GM19468 (cell line): ENCODE results near the gene NACAD.
A peak's percentile ranks its signal among the peaks of the same experiment; 100 is the strongest.
"Not testable (repeated sequence)": the region's sequence is repeated elsewhere in the genome, so short reads cannot be mapped to it uniquely, and the experiment has no call there.

ENCODE experiments used
- ATAC-seq: cut with Tn5 transposase; IDR thresholded peaks from one replicate; pipeline ENCODE4 v1.9.1; 2021; ENCODE audit warnings: mild to moderate bottlenecking, moderate library complexity, moderate number of reproducible peaks; ENCODE audit not compliant: unreplicated experiment; ENCODE audit errors: extremely low read depth

The NACAD gene

DNA sequence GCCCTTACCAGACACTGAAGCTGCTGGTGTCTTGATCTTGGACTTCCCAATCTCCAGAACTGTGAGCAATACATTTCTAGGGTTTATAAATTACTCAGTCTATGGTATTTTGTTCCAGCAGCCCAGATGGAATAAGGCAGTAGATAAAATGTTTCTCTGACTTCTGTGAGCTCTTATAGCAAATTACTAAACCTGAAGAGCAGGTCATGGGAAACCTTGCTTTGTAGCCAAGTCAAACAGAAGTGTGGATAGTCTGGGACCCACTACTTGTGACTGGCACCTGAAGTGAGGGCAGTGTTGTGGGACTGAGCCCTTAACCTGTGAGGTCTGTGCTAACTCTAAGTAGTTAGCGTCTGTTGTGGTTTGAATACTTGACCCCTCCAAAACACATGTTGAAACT lies 27.3 kb upstream of the NACAD start:
- ATAC-seq: no peak

DNA sequence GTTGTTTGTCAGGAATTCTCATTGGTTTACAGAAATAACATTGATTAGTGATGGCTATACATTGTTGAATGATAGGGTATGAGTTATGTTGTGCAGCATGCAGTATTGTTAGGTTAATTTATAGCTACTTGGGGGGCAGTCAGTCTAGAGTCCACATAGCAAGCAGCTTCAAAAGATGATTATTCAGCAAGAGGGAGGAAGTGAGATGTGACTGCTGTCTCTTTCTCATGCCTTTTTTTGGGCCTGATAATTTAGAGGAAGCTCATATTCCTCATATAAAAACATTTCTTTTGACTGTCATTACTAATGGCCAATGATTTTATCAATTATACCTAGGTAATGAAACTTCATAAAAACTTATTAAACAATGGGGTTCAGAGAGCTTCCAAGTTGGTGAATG lies 26.2 kb upstream of the NACAD start:
- ATAC-seq: no peak

GRCh38 chr7:45114257-45114656 lies 25.5 kb upstream of the NACAD start:
- not testable (repeated sequence) for ATAC-seq

DNA sequence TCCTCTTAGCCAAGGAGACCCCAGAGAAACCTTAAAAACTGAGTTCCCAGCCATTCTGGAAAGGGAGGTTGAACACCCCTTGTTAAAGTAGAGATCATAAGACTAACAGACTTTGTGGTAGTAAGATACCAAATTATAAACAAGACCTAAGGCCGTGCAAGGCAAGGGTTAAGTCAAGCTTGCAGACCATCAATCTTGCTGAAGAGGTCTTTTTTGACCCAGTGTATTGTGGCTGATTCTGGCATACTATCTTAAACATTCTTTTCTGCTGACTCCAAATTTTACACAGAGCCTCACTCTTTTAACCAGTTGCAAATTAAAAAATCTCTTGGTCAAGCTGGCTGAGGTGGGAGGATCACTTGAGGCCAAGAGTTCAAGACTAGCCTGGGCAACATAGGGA lies 23.9 kb upstream of the NACAD start:
- no peak for ATAC-seq

DNA sequence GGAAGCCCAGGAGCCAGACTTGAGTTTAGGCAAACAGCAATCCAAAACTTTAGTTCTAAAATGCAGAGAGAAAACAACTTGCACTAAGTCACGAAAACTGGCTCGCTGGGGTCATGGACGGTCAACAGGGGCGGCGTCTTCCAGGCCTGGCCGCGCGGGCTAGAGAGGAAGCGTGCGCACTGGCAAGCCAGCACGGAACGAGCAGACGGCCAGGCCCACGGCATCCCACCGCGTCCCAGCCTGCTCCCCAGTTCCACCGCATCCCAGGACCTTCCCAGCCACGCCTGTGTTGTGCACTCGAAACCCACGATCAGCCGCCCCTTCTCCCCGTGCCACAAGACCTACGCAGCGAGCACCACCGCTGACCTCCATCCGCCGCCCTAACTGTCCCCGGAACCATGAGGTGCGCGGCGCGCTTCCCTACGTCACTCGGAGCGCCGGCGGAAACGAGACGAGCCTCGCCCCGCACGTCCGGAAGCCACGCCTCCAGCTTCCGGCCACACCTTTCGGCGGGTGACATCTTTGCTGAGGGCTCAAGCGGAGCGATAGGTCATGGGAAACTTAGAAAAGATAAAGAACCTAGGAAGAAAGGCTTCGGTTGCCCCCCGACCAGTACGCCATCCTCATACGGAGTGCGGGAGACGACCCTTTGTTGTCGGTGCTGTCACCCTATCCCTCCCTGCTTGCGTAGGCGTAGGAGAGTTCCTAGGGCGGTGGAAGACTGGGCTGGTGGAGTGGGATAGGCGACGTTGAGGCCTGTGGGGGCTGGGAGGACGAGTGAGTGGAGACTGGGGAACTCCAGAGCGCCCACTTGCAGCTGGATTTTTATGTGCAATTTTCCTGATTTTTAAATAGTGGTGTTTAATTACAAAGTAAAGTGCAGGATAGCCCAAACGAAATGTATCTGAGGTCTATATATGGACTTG lies 22.8 kb upstream of the NACAD start, which contains the start of gene TBRG4:
Gene TBRG4 (minus strand): TSS at position 400 of the 926 bp plus-strand sequence. CDS start 2,460 bp downstream, outside the sequence.
- peak; percentile 78 for ATAC-seq

DNA sequence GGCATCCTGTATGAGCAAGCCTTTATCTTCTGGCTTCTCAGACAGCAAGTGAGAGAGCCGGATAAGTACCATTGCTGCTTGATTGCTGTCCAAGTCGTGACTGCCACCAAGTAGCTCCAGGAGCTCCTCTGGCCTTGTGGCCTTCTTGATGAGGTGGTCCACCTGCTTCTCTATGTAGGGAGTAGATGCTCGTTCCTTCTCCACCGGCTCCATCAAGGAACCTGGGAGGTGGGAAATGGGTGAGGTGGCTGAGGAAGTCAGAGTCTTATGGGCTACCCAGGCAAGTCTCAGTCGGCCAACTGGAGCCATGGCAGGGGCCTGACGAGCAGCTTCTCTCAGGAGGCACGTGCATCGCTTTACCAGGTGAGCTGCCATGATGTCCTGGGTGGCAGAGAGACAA lies 20.1 kb upstream of the NACAD start:
- ATAC-seq: no peak

DNA sequence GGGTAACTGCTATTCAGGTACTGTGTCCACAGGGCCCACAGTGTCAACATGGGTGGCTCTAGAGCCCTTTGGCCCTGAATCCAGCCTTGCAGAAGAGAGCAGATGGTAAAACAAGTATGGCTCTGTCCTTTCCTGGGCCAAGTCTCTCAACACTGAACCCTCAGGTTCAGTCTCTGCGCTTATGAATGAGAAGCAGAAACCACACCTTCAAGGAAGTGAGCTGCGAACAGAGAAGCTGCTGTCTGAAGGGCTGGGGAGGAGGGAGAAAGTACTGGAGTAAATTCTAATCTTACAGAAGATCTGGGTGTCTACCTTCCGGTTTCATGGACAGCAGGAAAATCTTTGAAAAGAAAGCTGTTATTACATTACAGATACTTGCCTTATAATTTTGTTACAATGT lies 18.6 kb upstream of the NACAD start:
- ATAC-seq: no peak

- ATAC-seq: no peak
Observed at GRCh38 chr7:45106820-45107219, 18.1 kb upstream of the NACAD start.

DNA sequence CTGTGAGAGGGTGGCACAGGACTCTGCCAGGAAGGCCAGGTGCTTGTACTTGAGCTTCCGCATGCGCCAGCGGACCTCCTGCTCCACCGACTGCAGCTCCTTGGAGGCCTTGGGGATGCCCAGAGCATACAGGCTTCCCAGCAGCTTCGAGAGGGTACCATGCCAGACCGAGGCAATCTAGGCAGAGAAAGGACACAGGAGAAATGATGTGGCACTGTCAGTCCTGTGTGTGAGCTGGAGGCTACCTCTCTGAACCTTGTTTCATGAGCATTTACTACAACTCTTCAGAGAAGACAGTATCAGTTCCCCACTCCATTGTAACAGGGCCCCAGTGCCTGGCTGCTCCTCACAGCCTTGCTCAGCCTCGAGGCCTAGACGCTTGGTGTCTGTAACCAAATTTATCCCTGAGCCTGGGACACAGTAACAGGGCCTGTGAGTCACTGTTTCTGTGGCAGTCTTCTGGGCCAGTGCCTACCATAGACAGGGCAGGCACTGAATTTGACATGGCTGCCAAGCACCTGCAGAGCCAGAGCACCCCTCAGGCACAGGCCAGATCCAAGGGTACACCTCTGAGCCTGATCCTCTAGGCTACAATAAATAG lies 16.9 kb upstream of the NACAD start:
- no peak for ATAC-seq

- no peak for ATAC-seq
Observed at GRCh38 chr7:45104844-45105587, 16.2 kb upstream of the NACAD start.

DNA sequence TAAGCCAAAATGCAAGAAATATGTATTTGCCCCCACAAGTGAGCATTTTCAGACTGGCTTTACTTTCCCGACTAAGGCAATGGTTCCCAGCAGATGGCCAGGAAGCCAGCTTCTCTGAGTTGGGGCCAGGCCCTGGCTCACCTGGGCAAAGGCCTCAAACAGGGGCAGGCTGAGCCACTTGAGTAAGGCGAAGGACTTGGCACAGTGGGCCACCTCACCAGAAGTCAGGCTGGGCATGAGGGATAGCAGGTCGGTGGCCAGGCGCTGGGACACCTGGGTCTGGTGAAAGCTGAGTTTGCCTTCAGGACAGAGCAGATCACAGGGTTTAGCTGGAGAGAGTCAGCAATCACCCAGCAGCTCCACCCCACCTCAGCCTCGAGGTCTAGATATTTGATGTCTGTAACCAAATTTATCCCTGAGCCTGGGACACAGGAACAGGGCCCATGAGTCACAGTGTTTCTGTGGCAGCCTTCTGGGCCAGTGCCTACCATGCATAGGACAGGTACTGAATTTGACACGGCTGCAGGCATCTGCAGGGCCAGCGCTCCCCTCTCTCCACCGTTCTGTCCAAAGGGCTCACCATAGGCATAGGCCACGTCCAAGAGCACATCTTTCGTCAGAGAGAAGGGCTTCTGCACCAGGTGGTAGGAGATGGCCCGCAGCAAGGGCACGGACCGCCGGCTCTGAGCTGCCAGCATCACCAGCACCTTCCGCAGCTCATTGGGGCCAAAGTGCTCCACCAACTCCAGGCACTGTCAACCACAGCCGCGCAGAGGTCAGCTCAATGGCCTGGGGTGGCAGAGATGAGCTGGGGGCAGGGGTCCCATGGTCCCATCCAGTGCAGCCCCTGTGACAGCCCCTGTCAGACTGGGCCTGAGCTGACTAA lies 15.4 kb upstream of the NACAD start:
- ATAC-seq: no peak

DNA sequence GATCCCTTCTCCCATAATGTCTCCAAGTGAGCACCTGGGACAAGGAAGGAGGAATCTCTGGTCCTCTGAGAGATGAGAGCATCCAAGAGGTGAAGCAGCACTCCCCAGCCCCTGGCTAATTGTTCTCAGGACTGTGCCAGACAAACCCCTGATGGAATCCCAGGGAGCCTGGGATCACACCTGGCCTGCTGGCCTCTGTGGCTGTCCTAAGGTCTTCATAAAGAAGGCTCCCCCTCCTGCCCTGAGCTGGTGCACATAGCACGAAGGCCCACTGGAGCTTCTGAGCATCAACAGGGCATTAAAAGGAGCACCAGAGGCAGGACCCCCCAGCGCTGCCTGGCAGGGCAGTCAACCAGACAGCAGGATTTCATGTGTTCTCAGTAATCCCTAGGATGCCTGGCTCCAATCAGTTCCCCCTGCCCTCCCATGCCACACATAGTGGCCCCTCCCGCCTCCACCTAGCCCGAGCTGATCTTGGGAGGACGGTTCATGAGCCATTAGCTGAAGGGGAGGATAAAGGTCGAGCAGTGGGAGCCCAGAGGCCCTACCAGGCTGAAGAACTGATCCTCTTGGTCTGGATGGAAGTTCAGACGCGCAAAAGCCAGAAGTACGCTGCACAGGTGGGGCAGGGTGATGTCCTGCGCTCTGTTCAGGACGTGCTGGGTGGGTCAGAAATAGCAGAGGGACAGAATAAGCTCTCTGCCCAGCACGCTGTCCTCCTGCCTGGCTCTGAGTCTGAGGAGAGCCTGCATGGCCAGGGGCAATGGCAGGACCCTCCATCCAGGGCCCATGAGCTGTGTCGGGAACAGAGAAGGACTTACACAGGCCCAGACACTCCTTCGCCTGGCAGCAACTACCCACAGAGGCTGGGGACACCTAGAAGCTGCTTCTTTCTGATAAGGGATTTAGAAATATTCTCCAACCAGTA lies 14.3 kb upstream of the NACAD start:
- ATAC-seq: no peak

DNA sequence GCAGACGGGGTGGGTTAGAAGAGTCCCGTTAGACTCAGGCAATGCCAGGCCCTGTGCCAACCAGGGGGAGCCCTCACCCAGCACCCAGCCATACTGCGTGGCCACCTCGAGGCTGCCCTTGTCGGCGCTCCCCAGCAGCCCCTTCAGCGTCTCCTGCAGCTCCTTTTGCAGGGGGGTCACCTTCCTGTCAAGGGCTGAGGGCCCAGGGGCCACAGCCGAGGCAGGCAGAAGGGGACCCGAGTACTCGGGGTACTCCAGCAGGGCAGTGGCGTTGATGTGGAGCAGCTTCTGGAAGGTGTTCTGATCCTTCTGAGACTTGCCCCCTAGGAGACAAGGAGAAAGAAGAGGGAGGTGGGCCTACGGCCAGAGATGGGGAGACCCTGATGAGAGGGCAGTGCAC lies 13.0 kb upstream of the NACAD start:
- ATAC-seq: no peak

GRCh38 chr7:45100761-45101480 lies 12.2 kb upstream of the NACAD start:
- no peak for ATAC-seq

GRCh38 chr7:45099891-45100760 lies 11.4 kb upstream of the NACAD start:
- ATAC-seq: no peak

GRCh38 chr7:45098983-45099839 lies 10.4 kb upstream of the NACAD start:
- ATAC-seq: no peak

GRCh38 chr7:45092931-45093235 lies 4.1 kb upstream of the NACAD start:
- no peak for ATAC-seq
